Esophagus muscularis mucosa (tissue), 4 donors: ENCODE data around the gene DIP2C.

Experiments
- EP300 ChIP-seq: sonication (generic); formaldehyde crosslinking; IDR thresholded peaks from one replicate; pipeline ENCODE4 v1.6.1; 2017; ENCODE audit warnings: antibody characterized with exemption
- POLR2A ChIP-seq: fragments of 450-650 bp; IDR thresholded peaks from one replicate; pipeline ENCODE4 v1.6.1; 2017; ENCODE audit warnings: antibody characterized with exemption, moderate library complexity, mild to moderate bottlenecking, low read depth
- POLR2AphosphoS5 ChIP-seq, 2 donors: sonication (generic); formaldehyde crosslinking; IDR thresholded peaks; one replicate each; pipeline ENCODE4 v1.6.1; 2017; ENCODE audit warnings: antibody characterized with exemption in 2 of 2
- TF ChIP-seq, protein P1 (sequence below), 3 experiments: fragments of 200-600 bp in 2 of 3; fragments of 450-650 bp in 1 of 3; sonication (generic) in 2 of 3; IDR thresholded peaks; one replicate each; pipeline ENCODE4 v1.5.1; 2017 to 2019; ENCODE audit warnings: antibody characterized with exemption in 3 of 3, mild to moderate bottlenecking in 2 of 3, moderate library complexity in 1 of 3

- TF ChIP-seq, protein P1, sequence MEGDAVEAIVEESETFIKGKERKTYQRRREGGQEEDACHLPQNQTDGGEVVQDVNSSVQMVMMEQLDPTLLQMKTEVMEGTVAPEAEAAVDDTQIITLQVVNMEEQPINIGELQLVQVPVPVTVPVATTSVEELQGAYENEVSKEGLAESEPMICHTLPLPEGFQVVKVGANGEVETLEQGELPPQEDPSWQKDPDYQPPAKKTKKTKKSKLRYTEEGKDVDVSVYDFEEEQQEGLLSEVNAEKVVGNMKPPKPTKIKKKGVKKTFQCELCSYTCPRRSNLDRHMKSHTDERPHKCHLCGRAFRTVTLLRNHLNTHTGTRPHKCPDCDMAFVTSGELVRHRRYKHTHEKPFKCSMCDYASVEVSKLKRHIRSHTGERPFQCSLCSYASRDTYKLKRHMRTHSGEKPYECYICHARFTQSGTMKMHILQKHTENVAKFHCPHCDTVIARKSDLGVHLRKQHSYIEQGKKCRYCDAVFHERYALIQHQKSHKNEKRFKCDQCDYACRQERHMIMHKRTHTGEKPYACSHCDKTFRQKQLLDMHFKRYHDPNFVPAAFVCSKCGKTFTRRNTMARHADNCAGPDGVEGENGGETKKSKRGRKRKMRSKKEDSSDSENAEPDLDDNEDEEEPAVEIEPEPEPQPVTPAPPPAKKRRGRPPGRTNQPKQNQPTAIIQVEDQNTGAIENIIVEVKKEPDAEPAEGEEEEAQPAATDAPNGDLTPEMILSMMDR (IDR thresholded peaks at IDR 0.05) = no peak
- TF ChIP-seq POLR2A (no peak), EP300 (no peak), POLR2AphosphoS5 (IDR thresholded peaks at IDR 0.05) (no peak)
These were observed 246.0 kb downstream of the DIP2C start for GRCh38 chr10:443459-443858.
